ENCODE results near the gene NOS1AP.
"Not testable (repeated sequence)": the region's sequence is repeated elsewhere in the genome, so short reads cannot be mapped to it uniquely, and the experiment has no call there.

Gene NOS1AP

DNA sequence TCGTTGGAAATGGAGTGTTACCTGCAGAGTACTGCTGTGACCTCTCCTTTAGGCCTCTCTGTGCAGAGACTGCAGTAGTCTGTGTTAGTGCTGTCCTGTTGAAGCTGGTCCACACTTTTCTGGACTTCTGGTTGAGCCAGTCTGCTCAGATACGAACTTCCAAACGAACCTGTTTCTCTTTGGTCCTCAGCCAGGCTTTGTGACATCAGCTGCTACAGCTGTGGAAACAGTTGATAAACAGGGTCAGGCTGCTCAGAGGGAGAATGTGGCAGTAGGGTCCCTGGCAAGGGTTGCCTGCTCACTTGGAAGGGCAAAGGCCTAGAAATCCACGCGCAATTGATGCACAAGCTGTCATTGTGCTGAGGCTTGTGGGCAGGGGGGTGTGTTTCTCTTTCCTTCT, 98.8 kb downstream of the NOS1AP start:
- Histone ChIP-seq H3K4me3 (ENCODE audit: insufficient read length, low read depth) (no peak overlapping the region), H3K27me3 (ENCODE audit: insufficient read depth, insufficient read length) (no peaks in the 10 kb centered on the region), H3K4me1 (ENCODE audit: insufficient read depth, insufficient read length) (peaks cover 16% of the 10 kb centered on the region), H3K36me3 (ENCODE audit: insufficient read depth, insufficient read length, low read length) (no peaks in the 10 kb centered on the region), H3K9me3 (ENCODE audit: insufficient read depth, low read length) (no peaks in the 10 kb centered on the region), H3K9ac (ENCODE audit: insufficient read length, low read depth) (no peak overlapping the region)
- no peak for TF ChIP-seq YY1 (IDR thresholded peaks at IDR 0.05; ENCODE audit: insufficient read depth, insufficient read length)
- DNase-seq (ENCODE audit: low read depth, low spot score): no peak

- no peak overlapping the region for H3K9ac ChIP-seq (ENCODE audit: insufficient read length, low read depth)
- no peaks in the 10 kb centered on the region for H3K36me3 ChIP-seq (ENCODE audit: insufficient read depth, insufficient read length, low read length)
- no peaks in the 10 kb centered on the region for H3K27me3 ChIP-seq (ENCODE audit: insufficient read depth, insufficient read length)
- no peak overlapping the region for H3K4me3 ChIP-seq (ENCODE audit: insufficient read length, low read depth)
- no peaks in the 10 kb centered on the region for H3K9me3 ChIP-seq (ENCODE audit: insufficient read depth, low read length)
- no peak for DNase-seq (ENCODE audit: low read depth, low spot score)
- TF ChIP-seq YY1 (IDR thresholded peaks at IDR 0.05; ENCODE audit: insufficient read depth, insufficient read length): no peak
- no peak for TF ChIP-seq ZNF274 (IDR thresholded peaks at IDR 0.05; ENCODE audit: low read depth, low read length)
- TF ChIP-seq SUZ12 (IDR thresholded peaks at IDR 0.05; ENCODE audit: extremely low read depth, insufficient read depth, insufficient read length): no peak
- H3K4me1 ChIP-seq (ENCODE audit: insufficient read depth, insufficient read length): peaks cover 16% of the 10 kb centered on the region
These were observed 99.7 kb downstream of the NOS1AP start for GRCh38 chr1:162169031-162169790.

DNA sequence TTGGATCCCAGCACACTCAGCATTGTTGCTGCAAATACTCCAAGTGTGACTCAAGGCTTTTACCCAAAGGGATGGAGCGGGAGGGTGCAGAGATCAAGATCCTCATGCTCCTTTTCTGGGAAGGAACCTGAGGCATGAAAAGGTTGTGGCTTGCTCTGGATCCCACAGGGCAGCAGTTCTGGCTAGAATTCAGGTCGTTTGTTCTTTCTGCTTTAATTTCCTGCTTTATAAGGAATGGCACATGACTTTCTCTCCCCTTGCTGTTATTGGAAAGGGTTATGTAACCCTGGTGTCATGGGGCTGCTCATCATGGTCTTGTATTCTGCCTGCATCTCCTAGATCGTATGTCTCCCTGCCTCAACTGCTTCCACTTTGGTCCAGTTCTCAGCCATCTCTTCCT, 101.6 kb downstream of the NOS1AP start:
- peaks cover 14% of the 10 kb centered on the region for H3K4me1 ChIP-seq (ENCODE audit: insufficient read depth, insufficient read length)
- no peaks in the 10 kb centered on the region for H3K27me3 ChIP-seq (ENCODE audit: insufficient read depth, insufficient read length)
- H3K4me3 ChIP-seq (ENCODE audit: insufficient read length, low read depth): no peak overlapping the region
- H3K36me3 ChIP-seq (ENCODE audit: insufficient read depth, insufficient read length, low read length): no peaks in the 10 kb centered on the region
- TF ChIP-seq ZNF274 (IDR thresholded peaks at IDR 0.05; ENCODE audit: low read depth, low read length) (no peak), YY1 (IDR thresholded peaks at IDR 0.05; ENCODE audit: insufficient read depth, insufficient read length) (no peak), SUZ12 (IDR thresholded peaks at IDR 0.05; ENCODE audit: extremely low read depth, insufficient read depth, insufficient read length) (no peak)
- no peaks in the 10 kb centered on the region for H3K9me3 ChIP-seq (ENCODE audit: insufficient read depth, low read length)
- H3K9ac ChIP-seq (ENCODE audit: insufficient read length, low read depth): no peak overlapping the region
- no peak for DNase-seq (ENCODE audit: low read depth, low spot score)

DNA sequence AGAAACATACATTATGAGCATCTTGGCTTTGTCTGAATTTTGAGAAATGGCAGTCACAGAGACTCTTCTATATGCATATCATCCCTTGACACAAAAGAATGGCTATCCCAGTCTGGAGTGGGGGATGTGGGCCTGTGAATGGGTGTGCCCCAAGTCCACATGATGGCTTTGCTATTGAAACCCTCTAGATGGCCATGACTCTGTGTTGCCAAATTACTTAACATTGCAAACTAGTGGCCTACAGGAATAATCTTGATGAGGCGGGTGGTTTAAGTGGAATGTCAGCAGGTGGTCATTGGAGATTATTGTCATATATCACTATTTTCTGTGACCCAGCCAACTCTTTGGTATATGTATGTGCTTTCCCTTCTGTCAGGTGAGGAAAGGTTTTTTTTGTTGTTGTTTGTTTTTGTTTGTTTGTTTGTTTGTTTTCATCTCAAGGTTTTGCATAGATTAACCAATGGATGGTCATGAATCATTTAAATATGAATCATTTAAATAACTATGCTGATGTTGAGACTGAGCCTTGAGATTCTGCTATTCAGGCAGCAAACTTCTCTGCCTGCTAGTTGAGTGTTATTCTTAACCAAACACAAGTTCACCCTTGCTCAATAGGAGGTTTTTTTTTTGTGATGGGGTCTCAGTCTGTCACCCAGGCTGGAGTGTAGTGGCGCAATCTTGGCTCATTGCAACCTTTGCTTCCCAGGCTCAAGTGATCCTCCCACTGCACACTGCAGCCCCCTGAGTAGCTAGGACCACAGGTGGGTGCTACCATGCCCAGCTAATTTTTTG, 103.0 kb downstream of the NOS1AP start:
- Histone ChIP-seq H3K9ac (ENCODE audit: insufficient read length, low read depth) (no peak overlapping the region), H3K4me1 (ENCODE audit: insufficient read depth, insufficient read length) (peaks cover 10% of the 10 kb centered on the region), H3K9me3 (ENCODE audit: insufficient read depth, low read length) (no peaks in the 10 kb centered on the region), H3K36me3 (ENCODE audit: insufficient read depth, insufficient read length, low read length) (no peaks in the 10 kb centered on the region), H3K4me3 (ENCODE audit: insufficient read length, low read depth) (no peak overlapping the region), H3K27me3 (ENCODE audit: insufficient read depth, insufficient read length) (no peaks in the 10 kb centered on the region)
- DNase-seq (ENCODE audit: low read depth, low spot score): no peak
- TF ChIP-seq ZNF274 (IDR thresholded peaks at IDR 0.05; ENCODE audit: low read depth, low read length) (no peak), SUZ12 (IDR thresholded peaks at IDR 0.05; ENCODE audit: extremely low read depth, insufficient read depth, insufficient read length) (no peak), YY1 (IDR thresholded peaks at IDR 0.05; ENCODE audit: insufficient read depth, insufficient read length) (no peak)

- H3K4me1 ChIP-seq (ENCODE audit: insufficient read depth, insufficient read length); DNase-seq (ENCODE audit: low read depth, low spot score); H3K9ac ChIP-seq (ENCODE audit: insufficient read length, low read depth); H3K36me3 ChIP-seq (ENCODE audit: insufficient read depth, insufficient read length, low read length); H3K4me3 ChIP-seq (ENCODE audit: insufficient read length, low read depth); H3K9me3 ChIP-seq (ENCODE audit: insufficient read depth, low read length); H3K27me3 ChIP-seq (ENCODE audit: insufficient read depth, insufficient read length): not testable (repeated sequence)
These were observed 104.1 kb downstream of the NOS1AP start for GRCh38 chr1:162173607-162174006.

DNA sequence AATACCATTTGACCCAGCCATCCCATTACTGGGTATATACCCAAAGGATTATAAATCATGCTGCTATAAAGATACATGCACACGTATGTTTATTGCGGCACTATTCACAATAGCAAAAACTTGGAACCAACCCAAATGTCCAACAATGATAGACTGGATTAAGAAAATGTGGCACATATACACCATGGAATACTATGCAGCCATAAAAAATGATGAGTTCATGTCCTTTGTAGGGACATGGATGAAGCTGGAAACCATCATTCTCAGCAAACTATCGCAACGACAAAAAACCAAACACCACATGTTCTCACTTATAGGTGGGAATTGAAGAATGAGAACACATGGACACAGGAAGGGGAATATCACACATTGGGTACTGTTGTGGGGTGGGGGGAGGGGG, 104.5 kb downstream of the NOS1AP start:
- H3K4me3 ChIP-seq (ENCODE audit: insufficient read length, low read depth); H3K27me3 ChIP-seq (ENCODE audit: insufficient read depth, insufficient read length); H3K36me3 ChIP-seq (ENCODE audit: insufficient read depth, insufficient read length, low read length); H3K4me1 ChIP-seq (ENCODE audit: insufficient read depth, insufficient read length); DNase-seq (ENCODE audit: low read depth, low spot score); H3K9ac ChIP-seq (ENCODE audit: insufficient read length, low read depth); H3K9me3 ChIP-seq (ENCODE audit: insufficient read depth, low read length): not testable (repeated sequence)

DNA sequence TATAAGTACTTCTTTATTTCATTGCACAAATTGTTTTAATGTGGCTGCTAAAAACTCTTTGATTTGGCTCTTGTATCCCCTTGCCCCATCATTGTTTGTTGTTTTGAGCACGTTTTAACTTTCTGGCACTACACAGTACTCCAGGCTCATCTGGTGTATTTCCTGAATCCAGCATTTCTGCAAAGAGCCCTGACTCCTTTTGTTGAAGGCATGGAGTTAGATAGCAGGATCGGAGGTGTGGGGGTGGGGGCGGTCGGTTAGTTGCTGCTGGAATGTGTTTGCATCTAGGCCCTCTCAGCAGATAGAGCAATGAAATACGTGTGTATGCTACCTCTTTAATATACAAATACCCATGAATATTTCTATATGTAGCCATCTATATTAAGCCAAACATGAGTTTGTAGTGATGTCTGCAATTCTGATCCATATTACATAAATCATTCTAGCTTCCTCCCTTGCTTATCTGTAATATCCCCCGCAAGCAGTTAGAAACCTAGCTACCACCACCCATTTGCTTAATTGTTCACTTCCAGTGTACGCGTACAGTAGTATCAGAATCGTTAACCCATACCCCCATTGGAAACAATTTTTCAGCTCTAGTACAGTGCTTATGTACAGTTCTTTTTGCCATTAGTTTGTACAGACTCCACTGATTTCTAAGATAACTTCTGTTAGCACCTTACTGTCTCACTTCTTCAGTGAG, 106.0 kb downstream of the NOS1AP start:
- peak; percentile 79 for DNase-seq (ENCODE audit: low read depth, low spot score)
- no peaks in the 10 kb centered on the region for H3K36me3 ChIP-seq (ENCODE audit: insufficient read depth, insufficient read length, low read length)
- no peak for TF ChIP-seq YY1 (IDR thresholded peaks at IDR 0.05; ENCODE audit: insufficient read depth, insufficient read length)
- TF ChIP-seq SUZ12 (IDR thresholded peaks at IDR 0.05; ENCODE audit: extremely low read depth, insufficient read depth, insufficient read length): no peak
- no peak for TF ChIP-seq ZNF274 (IDR thresholded peaks at IDR 0.05; ENCODE audit: low read depth, low read length)
- peaks cover 9% of the 10 kb centered on the region for H3K4me1 ChIP-seq (ENCODE audit: insufficient read depth, insufficient read length)
- no peak overlapping the region for H3K9ac ChIP-seq (ENCODE audit: insufficient read length, low read depth)
- H3K9me3 ChIP-seq (ENCODE audit: insufficient read depth, low read length): no peaks in the 10 kb centered on the region
- H3K27me3 ChIP-seq (ENCODE audit: insufficient read depth, insufficient read length): no peaks in the 10 kb centered on the region
- no peak overlapping the region for H3K4me3 ChIP-seq (ENCODE audit: insufficient read length, low read depth)
